Rectal smooth muscle tissue (tissue), 1 donor: Measurements from ENCODE around the gene FOXL3.
A peak's percentile ranks its signal among the peaks of the same experiment; 100 is the strongest.
"Not testable (repeated sequence)": the region's sequence is repeated elsewhere in the genome, so short reads cannot be mapped to it uniquely, and the experiment has no call there.

Source experiments
- H3K27ac ChIP-seq: one replicate; pipeline ENCODE4 v1.7.0; 2013; ENCODE audit warnings: low read depth, low read length, inconsistent platforms
- H3K27me3 ChIP-seq: one replicate; pipeline ENCODE4 v1.7.0; 2013; ENCODE audit warnings: low read length; ENCODE audit not compliant: control insufficient read depth, insufficient read depth
- H3K36me3 ChIP-seq: one replicate; pipeline ENCODE4 v1.7.0; 2013; ENCODE audit warnings: low read length; ENCODE audit not compliant: control insufficient read depth, insufficient read depth
- H3K4me1 ChIP-seq: one replicate; pipeline ENCODE4 v1.7.0; 2013; ENCODE audit warnings: low read length; ENCODE audit not compliant: control insufficient read depth, insufficient read depth
- H3K4me3 ChIP-seq: one replicate; pipeline ENCODE4 v1.7.0; 2013; ENCODE audit warnings: low read length
- H3K9ac ChIP-seq: one replicate; pipeline ENCODE4 v1.7.0; 2013; ENCODE audit warnings: low read length

Gene FOXL3

GRCh38 chr7:257647-257992, 32.4 kb upstream of the FOXL3 start:
- H3K36me3 ChIP-seq, result peaks cover 24% of the 10 kb centered on the region
- H3K27ac ChIP-seq, result no peak overlapping the region
- no peaks in the 10 kb centered on the region for H3K27me3 ChIP-seq
- H3K9ac ChIP-seq, result no peak overlapping the region
- no peak overlapping the region for H3K4me3 ChIP-seq
- no peaks in the 10 kb centered on the region for H3K4me1 ChIP-seq

DNA sequence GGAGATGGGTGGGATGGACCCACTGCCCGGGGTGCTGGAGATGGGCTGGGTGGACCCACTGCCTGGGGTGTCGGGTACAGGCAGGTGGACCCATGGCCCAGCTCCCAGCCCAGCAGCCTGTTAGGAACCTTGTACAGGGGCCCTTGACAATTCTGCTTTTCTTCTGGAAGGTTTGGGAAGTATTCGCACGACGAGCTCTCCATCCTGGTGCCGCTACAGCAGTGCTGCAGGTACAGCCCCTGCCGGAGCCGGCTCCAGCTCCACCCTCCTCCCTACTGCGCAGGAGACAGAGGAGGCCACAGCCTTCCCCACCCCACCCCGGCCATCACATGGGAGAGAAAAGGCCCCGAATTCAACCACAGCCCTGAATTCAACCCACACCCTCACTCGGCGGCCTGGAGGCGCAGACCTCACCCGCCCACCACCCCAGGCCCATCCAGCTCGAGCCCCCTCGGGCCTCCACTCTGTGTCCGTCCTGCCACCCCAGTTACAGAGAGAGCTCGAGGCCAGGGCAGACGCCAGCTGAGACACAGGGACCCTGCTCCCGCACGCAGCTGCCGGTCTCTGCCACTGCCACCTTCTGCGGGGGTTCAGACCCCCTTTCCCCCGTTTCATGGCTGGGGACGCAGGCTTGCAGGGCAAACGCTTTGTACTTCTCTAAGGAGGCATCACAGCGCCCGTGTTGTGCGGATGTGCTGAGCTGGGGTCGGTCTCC, 31.3 kb upstream of the FOXL3 start:
- H3K36me3 ChIP-seq, result peaks cover 23% of the 10 kb centered on the region
- no peak overlapping the region for H3K4me3 ChIP-seq
- no peak overlapping the region for H3K9ac ChIP-seq
- H3K27ac ChIP-seq, result no peak overlapping the region
- no peaks in the 10 kb centered on the region for H3K27me3 ChIP-seq
- H3K4me1 ChIP-seq, result no peaks in the 10 kb centered on the region

DNA sequence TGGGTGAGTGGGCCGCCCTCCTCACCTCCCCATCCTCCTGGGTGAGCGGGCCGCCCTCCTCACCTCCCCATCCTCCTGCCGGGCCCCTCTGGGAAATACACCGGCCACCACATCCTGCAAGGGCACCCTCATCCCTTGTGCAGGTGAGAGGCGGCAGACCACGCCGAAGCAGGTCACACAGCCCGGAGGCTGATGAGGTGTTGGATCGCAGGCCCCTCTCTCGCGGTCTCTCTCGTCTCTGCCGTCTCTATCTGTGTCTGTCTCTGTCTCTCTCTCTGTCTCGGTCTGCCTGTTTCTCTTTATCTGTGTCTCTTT, 30.8 kb upstream of the FOXL3 start:
- H3K27ac ChIP-seq, result no peak overlapping the region
- no peak overlapping the region for H3K4me3 ChIP-seq
- peaks cover 23% of the 10 kb centered on the region for H3K36me3 ChIP-seq
- no peaks in the 10 kb centered on the region for H3K27me3 ChIP-seq
- H3K4me1 ChIP-seq, result no peaks in the 10 kb centered on the region
- H3K9ac ChIP-seq, result no peak overlapping the region

DNA sequence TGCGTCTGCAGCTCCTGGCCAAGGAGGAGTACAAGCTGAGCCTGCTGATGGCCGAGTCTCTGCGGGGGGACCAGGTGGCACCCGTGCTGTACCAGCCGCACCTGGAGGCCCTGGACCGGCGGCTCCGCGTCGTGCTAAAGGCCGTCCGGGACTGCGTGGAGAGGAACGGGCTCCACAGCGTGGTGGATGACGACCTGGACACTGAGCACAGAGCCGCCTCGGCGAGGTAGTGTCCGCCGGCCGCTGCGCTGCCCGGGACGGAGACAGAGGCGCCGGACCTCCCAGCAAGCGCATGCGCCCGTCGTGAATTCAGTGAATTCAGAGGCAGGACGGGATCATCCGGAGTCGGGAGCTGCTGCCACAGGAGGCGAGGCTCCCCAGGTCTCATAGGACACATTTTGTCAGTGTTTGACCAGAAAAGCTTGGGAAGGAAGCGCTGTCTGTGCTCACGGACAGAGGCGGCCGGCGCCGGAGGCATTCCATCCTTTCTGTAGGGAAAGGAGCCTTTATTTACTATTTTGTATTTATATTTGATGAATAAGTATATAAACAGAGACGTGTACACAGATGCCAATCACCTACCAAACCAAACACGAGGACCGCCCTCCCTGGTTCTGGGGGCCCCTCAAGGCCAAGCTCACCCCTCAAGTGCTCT, 30.1 kb upstream of the FOXL3 start:
- H3K27me3 ChIP-seq, result no peaks in the 10 kb centered on the region
- H3K27ac ChIP-seq, result no peak overlapping the region
- no peak overlapping the region for H3K4me3 ChIP-seq
- no peaks in the 10 kb centered on the region for H3K4me1 ChIP-seq
- H3K9ac ChIP-seq, result no peak overlapping the region
- H3K36me3 ChIP-seq, result peaks cover 23% of the 10 kb centered on the region

- H3K4me1 ChIP-seq, result no peaks in the 10 kb centered on the region
- no peak overlapping the region for H3K9ac ChIP-seq
- peaks cover 23% of the 10 kb centered on the region for H3K36me3 ChIP-seq
- no peak overlapping the region for H3K27ac ChIP-seq
- peak overlapping the region; percentile 22 for H3K4me3 ChIP-seq
- no peaks in the 10 kb centered on the region for H3K27me3 ChIP-seq
Measured at GRCh38 chr7:260441-261281, 29.3 kb upstream of the FOXL3 start.

GRCh38 chr7:261341-262250, 28.4 kb upstream of the FOXL3 start:
- H3K4me1 ChIP-seq, result no peaks in the 10 kb centered on the region
- no peak overlapping the region for H3K27ac ChIP-seq
- peaks cover 19% of the 10 kb centered on the region for H3K36me3 ChIP-seq
- H3K9ac ChIP-seq, result no peak overlapping the region
- no peak overlapping the region for H3K4me3 ChIP-seq
- no peaks in the 10 kb centered on the region for H3K27me3 ChIP-seq

- H3K27ac ChIP-seq, result no peak overlapping the region
- H3K36me3 ChIP-seq, result peaks cover 17% of the 10 kb centered on the region
- H3K4me3 ChIP-seq, result no peak overlapping the region
- no peaks in the 10 kb centered on the region for H3K4me1 ChIP-seq
- no peak overlapping the region for H3K9ac ChIP-seq
- no peaks in the 10 kb centered on the region for H3K27me3 ChIP-seq
Measured at GRCh38 chr7:262251-262572, 27.8 kb upstream of the FOXL3 start.

- not testable (repeated sequence) for H3K4me1 ChIP-seq, H3K27me3 ChIP-seq, H3K9ac ChIP-seq, H3K27ac ChIP-seq, H3K4me3 ChIP-seq
- H3K36me3 ChIP-seq, result peaks cover 17% of the 10 kb centered on the region
Measured at GRCh38 chr7:262631-263311, 27.2 kb upstream of the FOXL3 start.

- H3K36me3 ChIP-seq, result peaks cover 17% of the 10 kb centered on the region
- H3K4me3 ChIP-seq, H3K9ac ChIP-seq, H3K27me3 ChIP-seq, H3K4me1 ChIP-seq, H3K27ac ChIP-seq: not testable (repeated sequence)
Measured at GRCh38 chr7:263483-264351, 26.3 kb upstream of the FOXL3 start.

GRCh38 chr7:264541-265191, 25.3 kb upstream of the FOXL3 start:
- no peak overlapping the region for H3K9ac ChIP-seq

More at GRCh38 chr7:264541-265191, 25.3 kb upstream of the FOXL3 start:
- H3K27ac ChIP-seq, result no peak overlapping the region
- no peaks in the 10 kb centered on the region for H3K4me1 ChIP-seq
- H3K36me3 ChIP-seq, result peaks cover 11% of the 10 kb centered on the region
- H3K4me3 ChIP-seq, result no peak overlapping the region
- no peaks in the 10 kb centered on the region for H3K27me3 ChIP-seq
